Renal pelvis (tissue), 4 donors: ENCODE results near the gene STARD3. TPM values are rescaled to one million over a fixed set of nuclear protein-coding genes. Genes with fewer than 3 reads are reported as not detected.
"Not testable (repeated sequence)": the region's sequence is repeated elsewhere in the genome, so short reads cannot be mapped to it uniquely, and the experiment has no call there.

ENCODE experiments used
- DNase-seq: peaks from one replicate; pipeline ENCODE4 v3.0.0-alpha.2; 2013
- polyA plus RNA-seq, 3 donors: library from polyadenylated mRNA; unstranded; fragments of 120-200 nt; gene quantifications; one replicate each; pipeline ENCODE4 v1.2.1, GENCODE V29; 2013; ENCODE audit not compliant: insufficient read length in 3 of 3

The STARD3 gene
- polyA plus RNA-seq, 3 donors: 49.1 to 54.7 (median 54.3) TPM

DNA sequence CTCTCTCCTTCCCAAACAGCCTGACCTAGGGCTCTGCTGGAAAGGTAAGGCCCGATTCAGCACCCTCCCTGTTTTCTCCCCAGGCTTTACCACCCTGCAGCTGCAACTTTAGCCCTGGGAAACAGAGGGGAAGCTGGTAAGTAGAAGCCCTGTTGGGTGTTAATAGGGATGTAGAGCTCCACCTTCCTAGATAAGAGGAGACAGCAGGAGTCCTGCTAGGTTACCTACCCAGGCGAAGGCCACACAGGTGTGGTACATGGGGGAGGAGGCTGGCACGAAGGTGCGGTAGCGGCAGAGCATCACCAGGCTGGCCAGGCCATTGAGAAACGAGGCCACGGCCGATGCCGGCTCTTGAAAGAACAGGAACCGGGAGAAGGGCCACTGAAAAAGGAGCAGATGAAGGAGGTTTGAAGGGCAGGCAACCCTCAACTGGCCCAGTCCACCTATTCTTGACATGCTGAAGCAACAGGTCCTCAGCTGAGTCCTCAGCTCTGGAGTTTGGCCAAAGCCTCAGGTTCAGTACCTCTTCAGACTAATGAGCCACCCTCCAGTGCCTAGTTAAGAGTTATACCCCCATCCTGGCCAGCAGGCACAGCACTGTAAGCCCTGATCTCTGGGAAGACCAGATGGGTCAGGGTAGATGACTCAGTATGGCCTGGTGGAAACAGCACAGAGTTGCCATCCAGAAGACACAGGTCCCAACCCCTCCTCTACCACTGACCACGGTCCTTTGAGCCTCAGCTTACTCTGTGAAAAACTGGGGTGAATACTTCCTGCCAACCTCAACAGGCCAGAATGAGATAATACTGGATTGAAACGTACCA lies 47.6 kb downstream of the STARD3 start:
- no peak for DNase-seq

DNA sequence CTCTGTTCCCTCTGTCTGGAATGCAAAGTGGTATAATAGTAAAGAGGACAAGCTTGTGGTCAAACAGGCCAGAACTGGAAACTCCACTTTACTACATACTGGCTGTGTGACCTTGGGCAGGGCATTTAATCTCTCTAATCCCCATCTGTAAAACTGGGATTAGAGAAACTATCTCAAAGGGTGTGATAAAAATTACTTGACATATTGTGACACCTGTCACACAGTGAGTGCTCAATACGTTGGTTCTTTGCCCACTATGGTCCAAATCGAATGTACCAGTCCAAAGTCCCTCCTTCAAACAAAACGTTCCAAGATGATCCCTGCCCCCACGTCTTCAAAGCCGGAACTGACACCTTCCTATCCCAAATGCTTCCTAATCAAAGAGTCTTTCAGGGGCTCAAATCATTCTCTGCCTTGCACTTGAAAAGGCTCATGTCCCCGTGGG lies 50.2 kb downstream of the STARD3 start:
- no peak for DNase-seq

DNA sequence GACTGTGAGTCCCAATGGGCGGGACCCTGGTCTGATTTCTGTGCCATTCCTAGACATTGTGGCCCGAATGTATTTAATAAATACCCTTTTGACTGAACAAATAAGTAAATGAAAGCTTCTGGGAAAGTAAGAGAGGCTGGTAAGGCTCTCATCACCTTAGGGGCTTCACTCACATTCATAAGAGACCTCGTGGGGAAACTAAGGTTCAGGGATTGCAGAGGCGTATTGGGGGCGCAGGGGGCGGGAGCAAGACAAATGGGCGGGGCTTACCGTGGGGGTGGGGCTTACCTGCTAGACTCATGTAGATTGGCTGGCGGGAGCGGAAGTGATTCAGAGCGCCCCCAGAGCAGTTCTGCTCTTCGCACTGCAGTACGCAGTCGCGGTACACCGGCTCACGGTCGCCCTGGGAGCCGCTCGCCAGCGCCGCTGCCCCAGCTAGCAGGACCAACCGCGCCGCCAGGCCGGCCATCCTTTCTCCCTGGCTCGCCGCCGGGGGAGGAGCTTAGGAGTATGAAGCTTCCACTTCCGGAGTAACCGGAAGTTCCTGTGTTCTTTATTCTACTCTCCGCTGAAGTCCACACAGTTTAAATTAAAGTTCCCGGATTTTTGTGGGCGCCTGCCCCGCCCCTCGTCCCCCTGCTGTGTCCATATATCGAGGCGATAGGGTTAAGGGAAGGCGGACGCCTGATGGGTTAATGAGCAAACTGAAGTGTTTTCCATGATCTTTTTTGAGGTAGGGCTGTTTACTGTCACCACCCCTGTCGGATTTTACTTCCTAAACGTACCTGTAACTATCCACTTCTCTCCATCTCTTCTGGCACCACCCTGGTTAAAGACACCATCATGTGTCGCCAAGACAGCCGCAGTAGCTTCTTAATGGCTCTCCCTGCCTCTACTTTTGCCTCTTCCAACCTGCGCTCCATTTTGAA lies 50.9 kb downstream of the STARD3 start, which contains the start of gene PGAP3:
Gene PGAP3, minus strand, starts transcription at position 512 of the 929 bp plus-strand sequence. Its CDS starts 43 bp downstream, at position 469.
- DNase-seq: peak; percentile 92

DNA sequence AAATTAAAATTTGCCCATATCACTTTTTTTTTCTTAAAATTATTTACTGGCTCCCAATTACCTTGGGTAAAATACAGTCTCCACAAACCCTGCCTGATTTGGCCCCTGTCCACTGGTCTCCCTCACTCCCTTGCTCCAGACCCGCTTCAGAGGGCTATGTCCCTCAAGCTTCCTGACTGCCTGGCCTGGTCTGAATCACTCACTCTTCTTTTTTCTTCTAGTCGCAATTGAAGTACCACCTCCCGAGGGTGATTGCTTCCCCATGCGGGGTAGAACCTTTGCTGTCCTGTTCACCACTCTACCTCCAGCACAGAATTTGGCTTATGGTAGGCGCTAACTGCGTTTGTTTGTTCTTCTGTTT lies 51.5 kb downstream of the STARD3 start:
- no peak for DNase-seq

DNA sequence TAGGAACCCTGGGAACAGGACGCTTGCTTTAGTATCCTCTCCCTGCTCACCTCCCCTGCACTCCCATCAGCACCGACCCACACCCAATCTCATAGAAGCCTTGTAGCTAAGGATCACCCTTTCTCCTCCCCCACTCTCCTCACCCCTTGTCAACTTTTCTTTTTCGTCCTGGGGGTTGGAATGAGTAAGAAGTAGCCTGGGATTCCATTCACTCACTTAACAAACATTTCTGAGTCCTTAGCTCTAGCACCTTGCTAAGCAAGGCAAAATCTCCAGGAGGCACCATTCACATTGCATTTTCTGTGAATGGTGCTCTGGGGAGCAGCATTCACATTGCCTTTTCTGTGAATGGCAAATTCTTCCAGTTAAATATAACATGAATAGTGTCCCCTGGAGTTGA lies 52.0 kb downstream of the STARD3 start:
- DNase-seq: no peak

DNA sequence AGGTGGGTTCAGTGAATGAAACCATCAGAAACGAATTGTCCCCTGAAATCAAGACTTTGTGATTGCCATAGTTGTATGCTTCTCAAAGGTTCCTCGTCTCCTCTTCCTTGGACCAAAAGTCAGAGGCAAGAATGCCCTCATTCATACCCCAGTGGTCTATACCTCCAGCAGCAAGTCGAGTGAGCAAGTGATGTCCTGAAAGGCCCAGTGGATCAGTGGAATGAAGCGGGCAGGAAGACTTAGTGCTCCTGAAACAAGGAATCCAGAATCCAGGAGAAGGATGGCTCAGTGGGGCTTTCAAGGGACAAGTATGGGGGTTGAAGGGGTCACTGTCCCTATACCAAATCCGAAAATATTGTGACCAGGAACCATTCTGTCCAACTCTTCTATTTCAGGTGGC lies 57.6 kb downstream of the STARD3 start:
- DNase-seq: no peak

DNA sequence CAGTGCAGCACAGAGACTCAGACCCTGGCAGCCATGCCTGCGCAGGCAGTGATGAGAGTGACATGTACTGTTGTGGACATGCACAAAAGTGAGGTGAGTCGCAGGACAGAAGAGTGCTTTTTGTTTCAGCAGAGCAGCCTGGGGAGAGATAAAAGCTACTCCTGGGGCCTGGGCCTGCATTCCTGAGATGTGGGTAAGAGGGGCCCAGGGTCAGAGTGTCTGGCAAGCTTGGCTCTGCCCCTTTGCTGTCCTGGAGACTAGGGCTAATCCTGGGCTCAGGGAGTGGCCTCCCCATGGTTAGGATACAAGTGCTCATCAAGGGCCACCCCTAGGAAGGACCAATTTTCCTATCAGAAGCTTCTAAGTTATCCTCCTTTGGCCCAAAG lies 58.1 kb downstream of the STARD3 start:
- no peak for DNase-seq

DNA sequence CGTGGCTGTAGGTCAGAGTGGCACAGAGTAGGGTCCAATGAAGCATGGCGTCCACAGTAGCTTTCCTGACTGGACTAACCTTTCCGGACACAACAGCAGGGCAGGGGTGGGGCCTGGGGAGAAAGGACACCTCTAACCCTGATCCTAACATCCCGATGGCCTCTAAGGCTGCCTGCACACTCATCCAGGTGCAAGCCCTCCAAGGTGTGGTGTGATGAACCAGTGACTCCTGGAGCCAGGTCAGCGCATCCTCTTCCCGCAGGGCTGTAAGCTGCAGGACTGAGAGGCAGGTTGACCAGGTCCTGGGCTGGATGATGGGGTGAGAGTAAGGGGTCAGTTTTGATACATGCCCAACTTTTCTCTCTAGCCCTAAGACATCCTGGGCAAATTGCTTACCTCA lies 59.8 kb downstream of the STARD3 start:
- DNase-seq: no peak

DNA sequence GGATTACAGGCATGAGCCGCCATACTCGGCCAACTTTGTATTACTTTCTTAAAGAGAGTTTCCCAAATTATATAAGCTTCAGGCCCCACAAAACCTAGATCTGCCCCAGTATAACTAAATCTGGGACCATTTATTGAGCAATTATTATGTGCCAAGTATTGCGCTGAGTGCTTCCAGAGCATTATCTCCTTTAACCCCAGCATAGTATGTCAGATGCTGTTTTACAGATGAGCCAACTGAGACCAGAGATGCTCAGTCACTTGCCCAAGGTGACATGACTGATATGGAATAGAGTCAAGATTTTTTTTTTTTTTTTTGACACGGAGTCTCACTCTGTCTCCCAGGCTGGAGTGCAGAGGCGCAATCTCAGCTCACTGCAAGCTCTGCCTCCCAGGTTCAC lies 61.0 kb downstream of the STARD3 start:
- no peak for DNase-seq

DNA sequence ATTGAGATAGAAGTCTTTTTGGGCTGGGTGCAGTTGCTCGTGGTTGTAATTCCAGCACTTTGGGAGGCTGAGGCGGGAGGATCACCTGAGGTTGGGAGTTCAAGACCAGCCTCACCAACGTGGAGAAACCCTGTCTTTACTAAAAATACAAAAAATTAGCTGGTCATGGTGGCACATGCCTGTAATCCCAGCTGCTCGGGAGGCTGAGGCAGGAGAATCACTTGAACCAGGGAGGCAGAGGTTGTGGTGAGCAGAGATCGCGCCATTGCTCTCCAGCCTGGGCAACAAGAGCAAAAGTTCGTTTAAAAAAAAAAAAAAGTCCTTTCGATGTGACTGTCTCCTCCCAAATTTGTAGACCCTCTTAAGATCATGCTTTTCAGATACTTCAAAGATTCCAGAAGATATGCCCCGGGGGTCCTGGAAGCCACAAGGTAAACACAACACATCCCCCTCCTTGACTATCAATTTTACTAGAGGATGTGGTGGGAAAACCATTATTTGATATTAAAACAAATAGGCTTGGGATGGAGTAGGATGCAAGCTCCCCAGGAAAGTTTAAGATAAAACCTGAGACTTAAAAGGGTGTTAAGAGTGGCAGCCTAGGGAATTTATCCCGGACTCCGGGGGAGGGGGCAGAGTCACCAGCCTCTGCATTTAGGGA lies 62.3 kb downstream of the STARD3 start:
- not testable (repeated sequence) for DNase-seq

DNA sequence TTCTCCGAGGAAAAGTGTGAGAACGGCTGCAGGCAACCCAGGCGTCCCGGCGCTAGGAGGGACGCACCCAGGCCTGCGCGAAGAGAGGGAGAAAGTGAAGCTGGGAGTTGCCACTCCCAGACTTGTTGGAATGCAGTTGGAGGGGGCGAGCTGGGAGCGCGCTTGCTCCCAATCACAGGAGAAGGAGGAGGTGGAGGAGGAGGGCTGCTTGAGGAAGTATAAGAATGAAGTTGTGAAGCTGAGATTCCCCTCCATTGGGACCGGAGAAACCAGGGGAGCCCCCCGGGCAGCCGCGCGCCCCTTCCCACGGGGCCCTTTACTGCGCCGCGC lies 62.8 kb downstream of the STARD3 start, which contains the start of gene ERBB2:
Gene ERBB2, plus strand, starts transcription at position 247 of the 330 bp plus-strand sequence. CDS start 175 bp downstream, outside the sequence.
- DNase-seq: peak; percentile 88

DNA sequence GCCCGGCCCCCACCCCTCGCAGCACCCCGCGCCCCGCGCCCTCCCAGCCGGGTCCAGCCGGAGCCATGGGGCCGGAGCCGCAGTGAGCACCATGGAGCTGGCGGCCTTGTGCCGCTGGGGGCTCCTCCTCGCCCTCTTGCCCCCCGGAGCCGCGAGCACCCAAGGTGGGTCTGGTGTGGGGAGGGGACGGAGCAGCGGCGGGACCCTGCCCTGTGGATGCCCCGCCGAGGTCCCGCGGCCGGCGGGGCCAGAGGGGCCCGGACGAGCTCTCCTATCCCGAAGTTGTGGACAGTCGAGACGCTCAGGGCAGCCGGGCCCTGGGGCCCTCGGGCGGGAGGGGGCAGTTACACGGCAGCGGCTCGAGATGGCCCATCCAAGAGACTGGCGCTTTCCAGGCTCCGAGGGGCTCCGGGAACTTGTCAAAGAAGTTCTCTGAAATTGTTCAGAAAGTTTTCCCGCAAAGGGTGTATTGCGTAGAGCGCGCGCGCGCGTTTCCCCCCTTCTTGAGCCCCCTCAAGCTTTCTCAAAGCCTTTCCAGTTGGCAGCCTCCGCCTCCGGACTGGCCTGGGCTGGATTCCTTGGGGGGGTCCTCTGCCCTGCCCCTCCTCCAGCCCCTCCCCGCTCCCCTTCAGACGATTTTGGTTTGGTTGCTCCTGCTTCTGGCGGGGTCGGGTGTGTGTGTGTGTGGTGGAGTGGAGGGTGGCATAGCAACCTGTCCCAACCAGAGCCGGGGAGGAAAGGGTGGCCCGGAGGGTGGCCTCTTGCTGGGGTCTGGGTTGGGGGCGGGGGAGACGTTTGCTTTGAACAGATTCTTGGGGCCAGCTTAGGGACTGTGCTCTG lies 63.4 kb downstream of the STARD3 start:
- peak; percentile 76 for DNase-seq

DNA sequence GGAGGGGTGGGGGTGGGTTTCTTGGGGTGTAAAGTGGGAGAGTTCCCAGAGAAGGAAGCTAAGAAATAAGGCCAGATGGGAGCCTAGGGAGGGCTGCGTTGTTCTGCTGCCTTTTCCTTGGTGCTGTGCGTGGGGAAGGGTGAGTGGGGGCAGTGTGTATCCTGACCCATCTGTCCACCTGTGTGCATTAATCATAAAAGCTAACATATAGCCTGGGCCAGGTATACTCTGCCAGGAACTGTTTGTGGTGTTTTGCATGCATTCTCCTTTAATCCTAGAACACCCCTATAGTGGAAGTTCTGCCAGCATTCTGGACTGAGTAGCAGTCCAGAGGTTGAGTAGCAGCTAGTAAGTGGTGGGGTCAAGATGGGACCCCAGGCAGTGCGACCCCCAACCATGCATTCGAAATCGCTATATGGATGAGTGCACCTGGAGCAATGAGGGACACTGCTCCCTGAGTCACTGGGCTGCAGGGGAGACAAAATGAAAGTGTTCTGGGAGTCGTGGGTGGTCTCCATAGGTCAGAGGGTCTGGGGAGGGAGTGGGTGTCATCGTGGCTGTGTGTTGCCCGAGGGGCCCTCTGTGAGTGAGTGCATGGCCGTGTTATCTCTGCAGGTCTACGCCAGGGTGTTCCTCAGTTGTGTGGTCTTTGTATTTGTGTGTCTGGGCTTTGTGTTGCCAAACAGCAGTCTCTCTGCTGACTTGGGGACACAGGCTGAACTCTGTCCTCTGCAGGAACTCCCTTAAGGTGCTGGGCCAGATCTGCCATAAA lies 64.3 kb downstream of the STARD3 start:
- DNase-seq: no peak

DNA sequence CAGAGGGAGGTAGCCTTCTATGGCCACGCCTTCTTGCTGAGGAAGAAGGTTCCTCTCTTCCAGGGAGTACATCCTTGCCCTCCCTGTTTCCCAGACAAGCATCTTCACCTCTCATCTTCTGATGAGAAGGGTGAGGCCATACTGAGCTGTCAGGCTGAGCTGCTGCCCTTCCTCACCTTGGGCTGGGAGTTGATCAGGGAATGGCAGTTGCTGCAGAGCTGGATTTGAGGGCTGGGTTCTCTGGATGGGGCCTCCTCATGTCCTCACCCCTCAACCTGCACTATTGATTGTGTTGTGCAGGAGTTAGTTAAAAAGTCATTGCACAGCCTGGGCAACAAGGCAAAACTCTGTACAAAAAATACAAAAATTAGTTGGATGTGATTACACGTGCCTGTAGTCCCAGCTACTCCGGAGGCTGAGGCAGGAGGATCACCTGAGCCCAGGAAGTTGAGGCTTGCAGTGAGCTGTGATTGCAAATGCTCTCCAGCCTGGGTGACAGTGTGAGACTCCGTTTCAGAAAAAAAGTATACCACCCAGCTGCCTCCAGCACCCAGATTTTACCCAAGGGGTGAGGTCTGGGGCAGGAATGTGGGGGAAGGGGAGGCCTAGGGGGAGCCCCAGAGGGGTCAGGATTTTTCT lies 65.0 kb downstream of the STARD3 start:
- DNase-seq: no peak

DNA sequence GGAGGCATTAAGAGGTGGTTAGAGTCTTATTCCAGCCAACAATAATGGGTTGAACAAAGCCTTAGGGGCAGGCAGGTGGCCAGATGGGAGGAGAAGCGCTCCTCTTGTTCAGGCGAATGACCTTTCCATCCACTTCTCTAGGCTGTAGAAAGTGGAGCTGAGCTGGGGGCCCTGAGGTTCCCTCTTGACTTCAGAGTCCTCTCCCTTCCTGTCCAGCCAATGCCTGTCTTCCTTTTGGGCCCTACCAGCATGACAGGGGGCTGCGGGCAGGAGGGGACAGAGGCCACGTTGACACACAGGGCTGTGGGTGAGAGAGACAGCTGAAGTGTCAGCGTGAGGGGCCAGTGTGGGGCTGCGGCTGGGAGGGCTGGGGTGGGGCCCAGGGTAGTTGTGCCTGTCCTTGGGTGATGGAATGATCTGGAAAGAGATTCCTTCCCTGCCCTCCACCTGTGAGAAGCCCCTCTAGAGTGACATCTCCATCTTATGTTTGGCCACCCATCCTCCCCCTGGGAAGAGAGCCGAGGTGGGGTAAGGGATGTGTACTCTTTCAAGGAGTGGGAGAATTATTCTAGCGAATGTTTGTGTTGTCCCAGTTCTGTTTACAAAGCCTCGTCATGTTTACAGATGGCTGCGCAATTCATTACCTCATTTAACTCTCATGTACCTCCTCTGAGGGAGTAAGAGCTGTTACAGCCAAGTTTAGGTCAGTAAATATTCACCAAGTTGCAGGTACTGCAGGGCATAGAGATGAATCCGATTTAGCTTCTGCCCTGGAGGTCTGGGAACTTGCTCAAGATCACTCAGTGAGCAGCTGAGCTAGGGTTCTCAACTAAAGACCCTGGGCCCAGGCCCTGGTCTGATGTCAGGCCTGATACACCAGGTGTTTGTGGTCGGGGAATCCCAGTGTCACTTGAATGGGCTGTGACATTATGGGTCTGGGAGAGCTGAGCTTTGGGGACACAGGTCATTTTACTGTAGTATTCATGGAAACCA lies 66.3 kb downstream of the STARD3 start:
- no peak for DNase-seq

DNA sequence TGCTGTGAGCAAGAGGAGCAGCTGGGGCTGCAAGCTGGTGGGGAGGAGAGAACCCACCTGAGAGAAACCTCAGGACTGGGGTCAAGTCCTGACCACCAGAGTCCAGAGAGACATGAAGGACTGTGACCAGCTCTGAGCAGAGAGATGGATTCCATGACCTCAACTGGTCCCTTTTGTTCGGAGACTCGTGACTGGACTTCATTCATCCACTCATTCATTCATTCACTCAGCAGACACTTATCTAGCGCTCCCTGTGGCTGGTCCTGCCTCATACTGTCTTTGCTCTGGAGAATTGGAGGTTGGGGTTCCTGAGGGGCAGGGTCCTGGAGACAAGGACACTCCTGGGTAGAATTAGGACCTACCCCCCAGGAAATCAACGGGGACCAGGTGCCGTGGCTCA lies 67.0 kb downstream of the STARD3 start:
- no peak for DNase-seq

DNA sequence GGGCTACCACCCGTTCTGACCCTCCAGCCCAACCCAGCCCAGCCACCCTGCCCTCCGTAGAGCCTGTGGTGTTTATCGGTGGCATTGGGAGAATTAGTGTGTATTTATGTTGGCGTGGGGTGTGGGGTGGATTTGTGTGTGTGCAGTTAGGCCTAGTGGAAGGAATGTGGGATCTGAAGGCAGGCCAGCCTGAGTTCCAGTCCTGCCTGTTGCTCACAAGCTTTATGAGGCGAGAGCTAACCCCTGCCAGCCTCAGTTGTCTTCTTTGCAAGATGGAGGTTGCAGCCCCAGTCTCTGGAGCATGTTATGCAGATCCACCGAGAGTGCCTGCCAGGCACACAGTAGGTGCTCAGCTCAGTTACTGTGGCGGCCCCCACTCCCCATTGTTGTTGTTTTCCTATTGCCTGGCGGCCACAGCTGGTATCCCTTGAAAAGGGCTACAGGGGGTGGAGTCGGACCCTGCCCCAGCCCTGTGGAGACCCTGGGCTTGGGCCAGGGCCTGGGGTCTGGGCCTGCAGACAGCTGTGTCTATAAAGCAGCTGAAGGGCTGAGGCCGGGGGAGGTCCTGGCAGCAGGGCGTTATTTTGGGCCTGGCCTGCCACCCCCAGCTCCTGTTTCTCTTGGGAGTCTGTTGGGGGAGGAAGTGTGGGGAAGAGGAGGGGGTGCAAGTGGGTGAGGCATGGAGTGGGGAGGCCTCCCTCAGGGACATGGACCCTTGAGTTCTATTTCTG lies 68.0 kb downstream of the STARD3 start:
- DNase-seq: no peak

DNA sequence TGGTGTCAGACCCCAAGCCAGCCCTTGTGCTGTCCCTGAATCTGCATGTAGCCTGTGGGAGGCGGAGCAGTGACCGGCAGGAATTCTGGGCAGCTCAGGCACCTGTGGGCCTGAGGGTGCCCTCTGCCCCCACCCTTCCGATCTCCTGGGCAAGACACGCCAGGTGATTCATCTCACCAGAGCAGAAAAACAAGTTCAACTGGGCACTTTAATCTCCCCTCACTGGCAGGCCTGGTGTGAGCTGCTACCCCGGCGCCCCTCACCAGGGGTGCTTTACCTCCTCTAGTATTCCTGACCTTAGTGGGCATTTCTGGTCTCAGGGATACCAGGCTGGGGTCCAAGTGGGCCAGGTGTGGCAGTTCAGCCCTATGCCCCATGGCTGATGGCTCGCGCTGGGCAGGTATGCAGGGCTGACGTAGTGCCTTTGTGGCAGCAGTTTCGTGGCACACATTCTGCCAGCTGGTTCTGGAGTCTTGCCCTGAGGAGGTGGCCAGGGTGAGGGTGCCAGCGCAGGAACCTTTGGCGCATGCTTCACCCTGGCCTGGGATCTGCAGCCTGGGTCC lies 68.9 kb downstream of the STARD3 start:
- no peak for DNase-seq
